HG02763 (cell line): ENCODE measurements around the gene TMEM14A.

Experiments
- ATAC-seq: cut with Tn5 transposase; IDR thresholded peaks from one replicate; pipeline ENCODE4 v1.9.1; 2021; ENCODE audit warnings: mild to moderate bottlenecking, moderate library complexity; ENCODE audit not compliant: unreplicated experiment

TMEM14A gene

DNA sequence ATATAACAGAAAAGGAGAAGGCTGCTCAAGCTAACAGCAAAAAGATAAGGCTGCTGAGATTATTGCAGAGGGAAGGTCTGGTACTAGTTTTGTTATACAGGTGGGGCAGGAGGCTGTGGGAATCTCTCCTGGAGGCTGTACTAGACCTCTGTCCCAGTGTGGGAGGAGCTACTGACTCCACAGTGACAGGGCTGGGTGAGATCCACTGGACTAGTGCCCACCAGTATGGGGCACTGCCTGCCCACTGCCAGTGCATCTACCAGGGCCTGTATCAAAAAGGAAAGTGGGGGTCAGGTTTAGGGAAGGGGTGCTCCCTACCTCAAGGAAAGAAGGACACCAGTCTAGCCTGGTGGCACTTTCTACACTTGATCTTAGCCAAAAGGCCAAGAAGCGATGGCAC lies 62.3 kb downstream of the TMEM14A start:
- ATAC-seq = no peak

GRCh38 chr6:52734072-52734471 lies 63.2 kb downstream of the TMEM14A start:
- ATAC-seq = no peak

DNA sequence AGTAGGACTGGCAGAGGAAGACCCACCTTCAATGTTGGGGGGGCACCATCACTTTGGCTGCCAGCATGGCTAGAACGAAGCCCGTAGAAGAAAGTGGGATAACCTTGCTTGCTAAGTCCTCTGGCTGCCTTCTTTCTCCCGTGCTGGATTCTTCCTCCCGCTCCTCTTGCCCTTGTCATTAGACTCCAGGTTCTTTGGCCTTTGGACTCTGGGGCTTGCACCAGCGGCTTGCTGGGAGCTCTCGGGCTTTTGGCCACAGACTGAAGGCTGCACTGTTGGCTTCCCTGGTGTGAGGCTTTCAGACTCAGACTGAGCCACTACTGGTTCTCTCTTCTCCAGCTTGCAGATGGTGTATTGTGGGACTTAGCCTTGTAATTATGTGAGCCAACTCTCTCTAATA lies 64.2 kb downstream of the TMEM14A start:
- no peak for ATAC-seq

DNA sequence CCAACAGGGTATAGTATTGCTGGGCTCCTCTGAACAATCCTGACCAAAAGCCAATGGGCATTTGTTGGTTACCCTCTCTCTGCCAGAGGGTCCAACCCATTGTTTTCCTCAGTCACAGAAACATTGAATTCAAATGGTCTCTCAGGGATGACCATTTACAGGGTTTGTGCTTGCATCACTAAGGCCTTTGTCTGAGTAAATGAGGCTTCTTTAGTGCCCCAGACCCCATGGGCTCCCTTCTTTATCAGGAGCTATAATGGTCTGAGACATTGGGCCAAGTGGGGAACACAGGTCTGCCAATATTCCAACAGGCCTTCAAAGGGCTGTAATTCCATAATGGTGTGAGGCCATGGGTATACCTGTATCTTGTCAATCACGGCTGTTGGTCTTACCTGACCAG lies 65.2 kb downstream of the TMEM14A start:
- ATAC-seq = no peak
